Sigmoid colon (tissue), 4 donors: Measurements from ENCODE around the gene SWT1.

Experiments
- EP300 ChIP-seq, 4 donors: sonication (generic); formaldehyde crosslinking; IDR thresholded peaks; one replicate each; pipeline ENCODE4 v1.6.1; 2017; ENCODE audit warnings: antibody characterized with exemption in 4 of 4
- POLR2A ChIP-seq, 2 donors: fragments of 450-650 bp; IDR thresholded peaks; one replicate each; pipeline ENCODE4 v1.6.1; 2016; ENCODE audit warnings: antibody characterized with exemption in 2 of 2, mild to moderate bottlenecking in 2 of 2, moderate library complexity in 2 of 2
- POLR2AphosphoS5 ChIP-seq, 4 donors: sonication (generic); formaldehyde crosslinking; IDR thresholded peaks; one replicate each; pipeline ENCODE4 v1.6.1; 2017; ENCODE audit warnings: antibody characterized with exemption in 4 of 4
- TF ChIP-seq, protein P1 (sequence below), 4 experiments: fragments of 450-650 bp in 3 of 4; fragments of 200-600 bp in 1 of 4; IDR thresholded peaks; one replicate each; pipeline ENCODE4 v1.5.1; 2016 to 2019; ENCODE audit warnings: antibody characterized with exemption in 4 of 4, mild to moderate bottlenecking in 3 of 4, moderate library complexity in 2 of 4

DNA sequence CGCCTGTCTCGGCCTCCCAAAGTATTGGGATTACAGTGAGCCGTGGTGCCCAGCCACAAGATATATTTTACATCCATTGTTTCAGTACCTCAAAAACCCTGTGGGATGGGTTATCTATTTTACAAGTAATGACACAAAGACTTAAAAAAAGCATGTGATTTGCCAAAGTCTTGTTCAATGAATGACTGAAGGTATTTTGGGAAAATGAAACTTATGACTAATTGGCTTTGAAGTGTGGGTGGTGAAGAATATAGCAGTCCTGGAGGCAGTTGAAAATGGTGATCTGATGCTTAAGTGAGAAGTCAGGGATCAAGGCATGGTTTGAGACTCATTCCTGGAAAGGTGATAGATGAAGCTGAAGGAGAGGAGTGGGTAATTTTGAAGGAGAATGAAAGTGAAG lies 3.0 kb downstream of the SWT1 start:
- TF ChIP-seq, protein P1, sequence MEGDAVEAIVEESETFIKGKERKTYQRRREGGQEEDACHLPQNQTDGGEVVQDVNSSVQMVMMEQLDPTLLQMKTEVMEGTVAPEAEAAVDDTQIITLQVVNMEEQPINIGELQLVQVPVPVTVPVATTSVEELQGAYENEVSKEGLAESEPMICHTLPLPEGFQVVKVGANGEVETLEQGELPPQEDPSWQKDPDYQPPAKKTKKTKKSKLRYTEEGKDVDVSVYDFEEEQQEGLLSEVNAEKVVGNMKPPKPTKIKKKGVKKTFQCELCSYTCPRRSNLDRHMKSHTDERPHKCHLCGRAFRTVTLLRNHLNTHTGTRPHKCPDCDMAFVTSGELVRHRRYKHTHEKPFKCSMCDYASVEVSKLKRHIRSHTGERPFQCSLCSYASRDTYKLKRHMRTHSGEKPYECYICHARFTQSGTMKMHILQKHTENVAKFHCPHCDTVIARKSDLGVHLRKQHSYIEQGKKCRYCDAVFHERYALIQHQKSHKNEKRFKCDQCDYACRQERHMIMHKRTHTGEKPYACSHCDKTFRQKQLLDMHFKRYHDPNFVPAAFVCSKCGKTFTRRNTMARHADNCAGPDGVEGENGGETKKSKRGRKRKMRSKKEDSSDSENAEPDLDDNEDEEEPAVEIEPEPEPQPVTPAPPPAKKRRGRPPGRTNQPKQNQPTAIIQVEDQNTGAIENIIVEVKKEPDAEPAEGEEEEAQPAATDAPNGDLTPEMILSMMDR (IDR thresholded peaks at IDR 0.05): no peak
- TF ChIP-seq POLR2A (IDR thresholded peaks at IDR 0.05): no peak
- TF ChIP-seq POLR2AphosphoS5 (IDR thresholded peaks at IDR 0.05): no peak
- TF ChIP-seq EP300 (IDR thresholded peaks at IDR 0.05): no peak
